GM10847 (cell line): ENCODE data around the gene C10orf67.

Experiments used
- POLR2A ChIP-seq: IDR thresholded peaks from 2 replicates; pipeline ENCODE4 v1.6.1; 2011; ENCODE audit not compliant: insufficient read length; ENCODE audit errors: extremely low read depth

The C10orf67 gene

GRCh38 chr10:23344241-23344841 is at the start of gene C10orf67:
Gene C10orf67 (minus strand): TSS chr10:23344797. CDS start chr10:23344774, 23 bp downstream.
- TF ChIP-seq POLR2A, result no peak

- TF ChIP-seq POLR2A, result no peak
These were observed 47.2 kb upstream of the C10orf67 start for GRCh38 chr10:23391821-23392220.

DNA sequence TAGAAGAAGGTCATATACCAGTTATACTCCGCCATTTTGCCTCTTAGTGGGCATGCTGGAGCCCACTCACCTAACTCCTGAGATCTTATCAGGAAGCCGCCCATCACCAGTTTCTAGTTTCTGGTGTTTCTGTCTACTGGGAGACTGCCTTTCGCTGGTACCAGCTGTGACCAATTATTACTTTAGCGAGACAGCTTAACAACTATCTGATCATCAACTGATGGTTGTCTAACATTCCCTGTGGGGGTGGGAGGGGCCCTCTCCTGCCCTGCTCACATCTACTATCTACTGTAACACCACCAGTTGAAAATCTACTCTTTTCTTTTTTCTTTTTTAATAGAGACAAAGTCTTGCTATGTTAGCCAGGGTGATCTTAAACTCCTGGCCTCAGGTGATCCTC is 46.2 kb upstream of the C10orf67 start:
- TF ChIP-seq POLR2A, result no peak

DNA sequence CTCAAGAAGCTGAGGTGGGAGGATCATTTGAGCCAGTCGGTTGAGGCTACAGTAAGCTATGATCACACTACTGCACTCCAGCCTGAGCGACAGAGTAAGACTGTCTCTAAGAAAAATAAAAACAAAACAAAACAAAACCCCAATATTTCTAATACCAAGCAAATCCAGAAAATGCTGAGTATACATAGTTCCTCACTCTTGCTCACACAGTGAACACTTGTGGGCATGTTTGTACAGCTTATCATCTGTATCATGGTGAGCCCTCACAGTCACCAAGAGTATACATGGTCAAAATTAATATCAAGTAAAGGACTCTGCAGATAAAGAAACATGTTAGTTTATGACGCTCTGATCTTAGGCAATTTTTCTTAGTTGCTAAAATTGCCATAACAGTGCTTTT is 41.5 kb upstream of the C10orf67 start:
- no peak for TF ChIP-seq POLR2A

DNA sequence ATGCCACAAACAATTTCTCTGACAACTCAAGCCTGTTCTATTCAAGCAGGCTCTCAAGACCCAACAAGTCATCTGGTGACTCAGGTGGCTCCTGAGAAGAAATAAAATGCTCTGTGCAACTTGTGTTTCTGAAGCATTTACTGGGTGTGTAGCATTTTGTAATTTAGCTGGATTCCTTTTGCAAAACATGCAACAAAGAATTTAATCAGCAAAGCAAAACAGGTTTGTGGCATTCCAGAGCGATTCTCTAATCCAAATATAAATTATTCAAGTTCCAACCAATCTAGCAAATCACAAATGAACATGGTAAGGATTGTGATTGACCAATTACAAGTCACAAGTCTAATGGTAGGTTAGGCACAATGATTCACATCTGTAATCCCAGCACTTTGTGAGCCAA is 39.8 kb upstream of the C10orf67 start:
- TF ChIP-seq POLR2A, result no peak

GRCh38 chr10:23383637-23384036 is 39.0 kb upstream of the C10orf67 start:
- TF ChIP-seq POLR2A, result no peak

GRCh38 chr10:23381298-23382040 is 36.9 kb upstream of the C10orf67 start:
- no peak for TF ChIP-seq POLR2A

- no peak for TF ChIP-seq POLR2A
These were observed 35.1 kb upstream of the C10orf67 start for GRCh38 chr10:23379686-23380085.

- TF ChIP-seq POLR2A, result no peak
These were observed 31.6 kb upstream of the C10orf67 start for GRCh38 chr10:23376229-23376655.

GRCh38 chr10:23375366-23375765 is 30.8 kb upstream of the C10orf67 start:
- no peak for TF ChIP-seq POLR2A

GRCh38 chr10:23373156-23373555 is 28.6 kb upstream of the C10orf67 start:
- no peak for TF ChIP-seq POLR2A

DNA sequence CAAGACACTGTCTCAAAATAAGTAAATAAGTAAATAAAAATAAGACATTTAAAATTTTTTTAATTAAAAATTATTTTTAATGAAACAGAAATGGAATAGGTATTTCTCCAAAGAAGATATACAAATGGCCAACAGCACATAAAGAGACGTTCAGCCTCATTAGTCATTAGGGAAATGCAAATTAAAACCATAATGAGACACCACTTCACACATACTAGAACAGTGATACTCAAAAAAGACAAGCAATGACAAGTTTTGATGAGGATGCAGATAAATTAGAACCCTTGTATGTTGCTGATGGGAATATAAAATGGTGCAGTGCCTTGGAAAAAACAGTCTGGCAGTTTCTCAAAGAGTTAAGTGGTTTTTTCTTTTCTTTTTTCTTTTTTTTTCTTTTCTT is 26.5 kb upstream of the C10orf67 start:
- TF ChIP-seq POLR2A, result no peak

GRCh38 chr10:23370106-23370505 is 25.5 kb upstream of the C10orf67 start:
- TF ChIP-seq POLR2A, result no peak

DNA sequence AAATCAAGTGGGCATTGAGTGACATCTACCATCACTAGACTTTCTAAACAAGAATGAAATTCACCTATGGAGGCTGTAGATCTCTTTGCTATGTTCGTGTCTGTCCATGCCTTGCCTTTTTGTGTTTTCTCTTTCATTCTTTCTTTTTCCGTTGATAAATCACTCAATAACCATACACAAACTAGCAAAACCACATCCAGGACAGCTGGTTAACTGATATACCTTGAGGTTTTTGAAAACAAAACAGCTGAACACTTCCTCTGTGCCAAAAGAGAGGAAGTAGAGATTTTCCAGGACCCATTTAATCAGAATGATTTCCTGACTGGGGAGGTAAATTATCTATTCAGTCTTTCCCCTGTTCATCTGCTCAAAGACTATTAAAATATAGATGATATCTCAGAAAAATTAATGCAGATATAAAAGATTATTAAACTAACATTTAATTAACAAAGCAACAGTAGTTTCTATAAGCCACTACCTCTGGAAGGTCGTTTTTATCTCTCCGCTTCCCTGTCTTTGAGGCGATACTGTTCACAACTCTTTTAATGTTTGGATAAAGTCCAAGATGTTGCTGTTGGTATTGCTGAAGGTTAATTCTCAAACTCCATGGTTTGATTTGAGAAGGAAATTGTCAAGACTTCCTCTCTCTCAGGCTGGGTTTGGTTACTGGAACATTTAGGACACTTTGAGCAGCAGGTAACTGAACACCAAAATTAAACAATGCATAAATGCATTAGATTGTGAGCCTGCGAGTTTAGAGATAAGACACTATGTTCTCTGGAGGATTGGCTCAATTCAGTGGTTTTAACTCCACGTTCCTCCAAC is 24.4 kb upstream of the C10orf67 start:
- TF ChIP-seq POLR2A, result no peak

GRCh38 chr10:23367896-23368595 is 23.4 kb upstream of the C10orf67 start:
- no peak for TF ChIP-seq POLR2A
